RWPE1 (cell line): ENCODE data around the gene PRR29.
"Not testable (repeated sequence)": the region's sequence is repeated elsewhere in the genome, so short reads cannot be mapped to it uniquely, and the experiment has no call there.

Experiments used
- CTCF ChIA-PET: fragments of 350-600 bp; sonication (Branson Sonifier 250); formaldehyde crosslinking; extraction: SDS; loops from one replicate; lab custom pipeline; 2021; lab: Yijun Ruan, JAX
- POLR2A ChIA-PET: fragments of 400-600 bp; formaldehyde crosslinking; extraction: SDS; loops from one replicate; lab custom pipeline; 2020; ENCODE audit warnings: antibody characterized with exemption; ENCODE audit not compliant: low non-redundant PET; lab: Yijun Ruan, JAX
- DNase-seq: peaks from one replicate; pipeline ENCODE4 v3.0.0; 2012; ENCODE audit warnings: low spot score
- H3K27ac ChIP-seq: fragments of 450-650 bp; 2 replicates; pipeline ENCODE4 v1.5.1; 2017
- CTCF ChIP-seq: fragments of 450-650 bp; conservative IDR thresholded peaks from 2 replicates; pipeline ENCODE4 v1.5.1; 2017; ENCODE audit warnings: low read depth, mild to moderate bottlenecking

Gene PRR29

GRCh38 chr17:64004218-64004770 is 6.1 kb downstream of the PRR29 start:
- POLR2A ChIA-PET = no interaction called here
- no peak for TF ChIP-seq CTCF
- CTCF ChIA-PET = no interaction called here
- no peak for DNase-seq
- H3K27ac ChIP-seq = no peak overlapping the region

- no peak overlapping the region for H3K27ac ChIP-seq
- no peak for TF ChIP-seq CTCF
- POLR2A ChIA-PET = no interaction called here
- DNase-seq = no peak
- CTCF ChIA-PET = interaction anchor here (0.6 to 1.5 kb wide), 3 partner anchors 24 to 279 kb away, joined by 3 to 5 read pairs (median 3); no protein-coding TSS in a partner anchor
These were observed 7.0 kb downstream of the PRR29 start for GRCh38 chr17:64004903-64005733.

GRCh38 chr17:64005734-64006167 is 7.6 kb downstream of the PRR29 start:
- CTCF ChIA-PET = interaction anchor here (0.6 to 1.5 kb wide), 3 partner anchors 15 to 279 kb away, joined by 3 to 5 read pairs (median 4); no protein-coding TSS in a partner anchor
- TF ChIP-seq CTCF = no peak
- DNase-seq = no peak

GRCh38 chr17:64006361-64007088 is 8.4 kb downstream of the PRR29 start:
- H3K27ac ChIP-seq = no peak overlapping the region
- POLR2A ChIA-PET = no interaction called here
- DNase-seq = no peak
- CTCF ChIA-PET = interaction anchor here (0.6 to 1.5 kb wide), 4 partner anchors 16 to 87 kb away, joined by 3 to 5 read pairs (median 4); no protein-coding TSS in a partner anchor
- TF ChIP-seq CTCF = no peak

More at GRCh38 chr17:64005734-64006167, 7.6 kb downstream of the PRR29 start:
- H3K27ac ChIP-seq = no peak overlapping the region; the same call in 1 of the 2 replicates
- POLR2A ChIA-PET = no interaction called here

GRCh38 chr17:64007089-64007837 is 9.1 kb downstream of the PRR29 start:
- CTCF ChIA-PET = interaction anchor here (0.6 to 1.4 kb wide), 3 partner anchors 17 to 88 kb away, joined by 3 to 5 read pairs (median 4); no protein-coding TSS in a partner anchor
- not testable (repeated sequence) for DNase-seq, H3K27ac ChIP-seq
- POLR2A ChIA-PET = interaction anchor here (0.6 kb wide), 1 partner anchor 130 kb away, joined by 3 read pairs; no protein-coding TSS in a partner anchor

- CTCF ChIA-PET = interaction anchor here (1.4 kb wide), 1 partner anchor 88 kb away, joined by 5 read pairs; no protein-coding TSS in a partner anchor
- POLR2A ChIA-PET = interaction anchor here (0.6 kb wide), 1 partner anchor 129 kb away, joined by 3 read pairs; no protein-coding TSS in a partner anchor
- no peak overlapping the region for H3K27ac ChIP-seq
- TF ChIP-seq CTCF = no peak
- DNase-seq = no peak
These were observed 9.7 kb downstream of the PRR29 start for GRCh38 chr17:64007838-64008282.
